Right lobe of liver (tissue), 4 donors: ENCODE results near the gene ZNF827.

Experiments used
- CTCF ChIP-seq, 4 donors: fragments of 200-600 bp in 3 of 4; fragments of 450-650 bp in 1 of 4; IDR thresholded peaks; one replicate each; pipeline versions ENCODE4 v1.5.1 to v1.8.0; 2016 to 2022; ENCODE audit warnings: antibody characterized with exemption in 4 of 4, mild to moderate bottlenecking in 2 of 4
- POLR2A ChIP-seq: fragments of 450-650 bp; IDR thresholded peaks from one replicate; pipeline ENCODE4 v1.6.1; 2017; ENCODE audit warnings: antibody characterized with exemption, mild to moderate bottlenecking
- donor health status: DM: no; HTN: no; CAD: no.
- donor health status: DM: no; HTN: no; CAD: no.
- donor health status: DM: no; HTN: yes; CAD: no.

DNA sequence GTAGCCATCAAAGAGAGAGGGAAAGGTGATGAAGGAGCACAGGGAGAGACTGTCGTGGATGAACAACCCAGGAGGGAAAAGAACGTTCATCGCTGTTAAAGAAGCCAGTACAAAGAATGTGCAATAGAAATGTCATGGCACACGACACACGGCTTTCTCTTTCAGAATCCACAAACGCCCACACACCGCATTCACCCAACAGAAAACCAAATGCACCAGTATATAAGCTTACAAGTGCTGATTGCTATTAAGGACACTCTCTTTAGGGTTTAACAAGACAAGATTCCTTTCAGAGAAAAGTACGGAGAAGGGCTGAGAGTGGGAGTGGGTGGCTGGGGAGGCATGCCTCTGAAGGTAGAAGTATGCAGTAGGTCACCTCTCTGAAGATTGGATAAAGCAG is 178.4 kb downstream of the ZNF827 start:
- TF ChIP-seq POLR2A (no peak), CTCF (IDR thresholded peaks at IDR 0.05) (no peak)
